Kidney glomerular epithelial cell (primary cell): ENCODE results near the gene PLA2G4F.
"Not testable (repeated sequence)": the region's sequence is repeated elsewhere in the genome, so short reads cannot be mapped to it uniquely, and the experiment has no call there.

ENCODE experiments used
- DNase-seq: peaks from one replicate; lab custom pipeline; 2025; lab: John Stamatoyannopoulos, UW

PLA2G4F gene

DNA sequence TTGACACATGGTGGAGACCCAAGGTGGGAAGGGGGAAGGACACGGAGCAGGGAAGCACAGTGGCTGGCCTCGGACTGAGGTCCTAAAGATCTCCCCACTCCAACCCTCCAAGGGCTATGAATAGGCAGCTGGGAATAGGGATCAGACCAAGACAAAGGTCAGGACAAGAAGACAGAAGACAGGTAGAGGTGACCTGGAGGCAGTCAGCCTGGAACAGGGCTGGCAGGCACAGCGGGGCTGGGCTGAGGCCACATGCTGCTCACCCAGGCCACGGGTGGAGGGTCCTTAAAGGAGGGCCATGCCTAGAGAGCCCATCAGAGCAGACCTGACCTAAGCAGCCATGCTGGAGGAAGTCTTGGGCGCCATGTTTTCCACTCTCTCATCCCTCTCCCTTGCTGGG, 59.4 kb downstream of the PLA2G4F start:
- DNase-seq = no peak

DNA sequence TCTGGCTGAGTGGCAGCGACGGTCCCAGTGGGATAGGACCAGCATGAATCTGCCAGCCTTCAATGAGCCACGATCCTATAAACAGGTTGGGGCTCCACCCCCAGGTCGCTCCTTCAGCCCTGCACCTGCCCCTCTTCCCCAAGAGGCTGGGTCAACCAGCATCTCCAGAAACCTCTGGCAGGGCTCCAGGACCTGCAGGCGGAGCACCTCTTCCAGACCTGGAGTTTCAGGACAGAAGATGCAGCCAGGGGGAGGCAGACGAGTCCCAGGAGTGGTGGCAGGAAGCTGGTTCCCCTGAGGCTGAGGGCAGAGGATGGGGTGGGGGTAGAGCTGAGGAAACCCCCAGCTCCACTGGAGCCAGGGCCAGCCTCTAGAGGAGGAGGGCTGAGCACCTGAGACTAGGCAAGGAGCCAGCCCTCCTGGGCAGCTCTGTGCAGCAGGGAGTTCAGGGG, 61.9 kb downstream of the PLA2G4F start, which contains the start of gene PLA2G4D:
Gene PLA2G4D, minus strand, starts transcription at position 51 of the 452 bp plus-strand sequence. CDS start 103 bp downstream, outside the sequence.
- DNase-seq = no peak

DNA sequence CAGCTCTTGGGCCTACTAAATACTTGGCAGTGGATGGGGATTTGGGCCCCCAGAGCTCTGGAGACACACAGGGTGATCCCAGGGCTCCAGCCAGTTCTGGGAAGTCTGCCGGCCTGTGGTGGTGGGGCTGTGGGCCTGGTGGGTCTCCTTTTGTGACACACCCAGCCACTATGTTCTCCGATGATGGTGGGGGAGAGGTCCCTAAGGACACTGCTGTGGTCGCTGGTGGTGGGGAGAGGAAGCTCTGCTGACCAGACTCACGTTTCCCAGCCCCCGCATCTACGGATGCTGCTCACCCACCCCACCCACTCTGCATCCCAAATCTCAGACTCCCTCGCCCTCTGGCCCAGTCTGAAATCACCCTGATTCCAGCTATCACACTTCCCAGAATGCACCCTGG, 62.5 kb downstream of the PLA2G4F start:
- no peak for DNase-seq

DNA sequence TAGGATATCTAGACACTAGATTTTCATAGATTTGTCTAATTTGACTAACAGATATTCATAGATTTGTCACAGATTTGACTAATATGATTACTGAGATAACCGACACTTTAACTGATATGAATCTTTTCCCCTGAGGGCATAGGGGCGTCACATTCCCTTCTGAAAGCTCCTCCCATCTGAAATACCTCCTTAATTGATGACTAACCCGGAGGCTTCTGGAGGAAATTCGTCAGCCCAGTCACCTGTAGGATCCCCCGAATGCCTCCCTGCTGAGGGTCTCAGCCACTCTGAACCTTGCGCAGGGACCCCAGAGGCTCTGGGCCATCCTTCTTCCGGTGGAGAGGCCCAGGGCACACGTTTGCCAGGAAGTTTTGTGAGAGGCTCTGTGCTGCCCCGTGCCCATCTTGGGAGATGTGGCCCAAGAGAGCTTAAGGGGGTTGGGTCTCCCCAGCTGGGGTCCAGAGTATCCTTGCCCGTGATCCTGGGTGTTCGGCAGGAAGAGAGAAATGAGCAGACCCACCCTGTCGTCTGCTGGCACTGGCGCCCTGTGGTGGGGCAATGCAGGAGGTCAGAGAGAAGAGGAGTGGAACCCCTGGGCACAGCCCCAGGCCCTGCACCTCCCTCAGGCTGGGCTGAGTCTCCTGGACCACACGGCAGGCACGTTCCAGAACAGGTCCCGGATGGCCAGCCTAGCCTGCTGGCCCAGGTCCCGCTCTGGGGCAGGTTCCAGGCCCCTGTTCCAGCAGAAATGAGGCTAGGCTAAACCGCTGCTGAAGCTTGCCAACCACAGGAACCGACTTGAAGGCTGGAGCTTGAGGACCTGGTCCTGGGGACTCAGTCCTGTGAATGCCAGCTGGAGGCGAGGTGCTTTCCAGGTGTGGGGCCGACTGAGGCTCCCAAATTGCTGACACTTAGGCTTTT, 63.8 kb downstream of the PLA2G4F start:
- no peak for DNase-seq

DNA sequence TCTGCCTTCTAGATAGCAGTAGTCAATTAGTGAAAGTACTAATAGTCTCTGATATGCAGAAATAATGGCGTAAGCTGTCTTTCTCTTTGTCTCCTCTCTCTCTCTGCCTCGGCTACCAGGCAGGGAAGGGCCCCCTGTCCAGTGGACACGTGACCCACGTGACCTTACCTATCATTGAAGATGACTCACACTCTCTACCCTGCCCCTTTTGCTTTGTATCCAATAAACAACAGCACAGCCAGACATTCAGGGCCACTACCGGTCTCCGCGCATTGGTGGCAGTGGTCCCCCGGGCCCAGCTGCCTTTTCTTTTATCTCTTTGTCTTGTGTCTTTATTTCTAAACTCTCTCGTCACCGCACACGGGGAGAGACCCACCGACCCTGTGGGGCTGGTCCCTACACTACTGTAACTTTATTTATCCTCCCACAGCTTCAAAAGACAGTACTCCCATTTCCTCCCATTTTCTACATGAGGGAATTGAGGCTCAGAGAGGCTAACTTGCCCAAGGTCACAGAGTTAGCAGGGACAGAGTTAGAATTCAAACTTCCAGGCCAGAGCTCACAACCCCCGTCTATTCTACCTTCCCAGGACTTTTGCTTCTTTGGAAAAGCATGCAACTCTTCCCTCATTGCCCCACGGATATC, 64.6 kb downstream of the PLA2G4F start:
- not testable (repeated sequence) for DNase-seq

DNA sequence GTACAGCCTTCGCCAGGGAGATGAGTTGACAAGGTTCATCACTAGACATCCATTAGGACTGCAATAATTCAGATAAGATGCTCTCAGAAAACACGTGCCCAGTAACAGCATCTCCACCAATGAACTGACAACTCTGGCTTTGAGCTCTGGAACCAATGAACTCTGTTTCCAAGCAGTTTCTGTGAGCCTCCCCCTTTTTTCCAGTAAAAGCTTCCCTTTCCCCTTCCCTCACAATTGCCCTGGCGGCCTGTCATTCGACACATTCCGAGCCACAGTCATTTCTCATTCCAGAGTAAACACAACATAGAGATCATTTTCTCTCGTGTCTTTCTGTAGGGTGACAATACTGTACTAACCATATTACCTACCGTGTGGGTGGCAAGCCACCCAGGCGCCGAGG, 65.7 kb downstream of the PLA2G4F start:
- no peak for DNase-seq

DNA sequence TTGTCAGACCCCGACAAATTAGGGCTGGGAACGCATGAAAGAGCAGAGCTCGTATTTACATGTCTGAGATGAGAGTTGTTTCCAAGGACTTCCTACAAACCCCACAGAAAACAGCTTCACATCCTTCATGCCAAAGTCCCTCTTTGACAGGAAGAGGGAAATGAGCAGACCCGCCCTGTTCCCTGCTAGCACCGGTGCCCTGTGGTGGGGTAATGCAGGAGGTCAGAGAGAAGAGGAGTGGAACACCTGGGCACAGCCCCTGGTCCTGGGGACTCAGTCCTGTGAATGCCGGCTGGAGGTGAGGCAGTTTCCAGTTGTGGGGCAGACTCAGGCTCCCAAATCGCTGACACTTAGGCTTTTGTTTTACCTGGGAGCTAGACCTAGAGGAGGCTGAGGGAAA, 66.1 kb downstream of the PLA2G4F start:
- no peak for DNase-seq

DNA sequence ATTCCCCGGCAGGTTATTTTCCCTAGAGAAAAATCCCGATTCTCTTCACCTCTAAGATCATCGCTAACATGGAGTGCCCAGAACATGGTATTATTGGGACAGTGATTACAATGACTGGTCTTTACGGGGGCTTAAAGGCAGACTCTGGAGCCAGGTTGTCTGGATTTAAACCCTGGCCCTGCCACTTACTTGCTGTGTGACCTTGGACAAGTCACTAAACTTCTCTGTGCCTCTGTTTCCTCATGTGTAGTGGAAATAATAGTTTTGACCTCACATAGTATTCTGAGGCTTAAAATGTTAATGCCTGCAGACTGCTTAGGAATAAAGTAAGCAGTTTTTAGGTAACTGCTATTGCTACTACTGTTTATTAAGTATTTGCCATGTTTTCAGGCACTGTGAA, 66.5 kb downstream of the PLA2G4F start:
- DNase-seq = no peak
